B cell (primary cell): Measurements from ENCODE around the gene ABHD6. TPM values are rescaled to one million over a fixed set of nuclear protein-coding genes. Genes with fewer than 3 reads are reported as not detected.

Experiments used
- ATAC-seq: fragments of 200-7000 bp; cut with Tn5 transposase; one replicate; pipeline ENCODE4 v1.10.0; 2021; ENCODE audit warnings: low read depth, mild to moderate bottlenecking, moderate number of reproducible peaks, moderate library complexity
- CTCF ChIA-PET: fragments of 350-600 bp; sonication (Branson Sonifier 250); formaldehyde crosslinking; loops from one replicate; lab custom pipeline; 2021; ENCODE audit warnings: antibody characterized with exemption, inconsistent platforms; lab: Charles Lee
- POLR2A ChIA-PET: fragments of 350-600 bp; sonication (Branson Sonifier 250); formaldehyde crosslinking; loops from one replicate; lab custom pipeline; 2021; ENCODE audit warnings: antibody characterized with exemption; lab: Charles Lee
- DNase-seq: peaks from one replicate; pipeline ENCODE4 v3.0.0; 2013
- H2AFZ ChIP-seq: 2 replicates; pipeline ENCODE4 v1.6.1; 2012; ENCODE audit warnings: mild to moderate bottlenecking, low read depth, low read length; ENCODE audit not compliant: insufficient read depth, poor library complexity, severe bottlenecking
- H3K27ac ChIP-seq, 2 donors: 1 replicate in 1 of 2; 2 replicates in 1 of 2; pipeline ENCODE4 v1.5.1; 2012 to 2013; ENCODE audit warnings: low read length in 2 of 2, mild to moderate bottlenecking in 2 of 2, moderate library complexity in 1 of 2
- H3K27me3 ChIP-seq, 4 experiments: fragments of 200-600 bp in 1 of 4; sonication (generic) in 1 of 4; replicated peaks in 1 of 4; 1 replicate in 2 of 4; 2 replicates in 2 of 4; pipeline versions ENCODE4 v1.6.1 to v1.7.0; 2013 to 2016; ENCODE audit warnings: low read length in 3 of 4, mild to moderate bottlenecking in 2 of 4, mixed read lengths in 1 of 4, moderate library complexity in 1 of 4; ENCODE audit not compliant: insufficient read depth in 4 of 4, control insufficient read depth in 3 of 4; ENCODE audit errors: control extremely low read depth in 1 of 4
- H3K36me3 ChIP-seq, 2 experiments: replicated peaks in 1 of 2; 1 replicate in 1 of 2; 2 replicates in 1 of 2; pipeline versions ENCODE4 v1.6.1 to v1.7.1; 2013; ENCODE audit warnings: low read length in 1 of 2; ENCODE audit not compliant: insufficient read depth in 2 of 2, control insufficient read depth in 1 of 2; ENCODE audit errors: control extremely low read depth in 1 of 2, extremely low read depth in 1 of 2
- H3K4me1 ChIP-seq, 2 donors: fragments of 200-600 bp in 1 of 2; sonication (generic) in 1 of 2; 1 replicate in 1 of 2; 2 replicates in 1 of 2; pipeline versions ENCODE4 v1.5.1 to v1.6.1; 2013 to 2017; ENCODE audit warnings: low read length in 2 of 2; ENCODE audit not compliant: control insufficient read depth in 2 of 2, insufficient read depth in 2 of 2
- H3K4me2 ChIP-seq: replicated peaks from 2 replicates; pipeline ENCODE3; 2012; ENCODE audit warnings: mild to moderate bottlenecking, low read depth, low read length; ENCODE audit not compliant: poor library complexity, severe bottlenecking
- H3K4me3 ChIP-seq, 5 experiments: fragments of 200-600 bp in 1 of 5; sonication (generic) in 1 of 5; 1 replicate in 3 of 5; 2 replicates in 2 of 5; pipeline versions ENCODE4 v1.5.1 to v1.7.0; 2011 to 2016; ENCODE audit warnings: low read length in 4 of 5, mild to moderate bottlenecking in 4 of 5, low read depth in 2 of 5, control low read depth in 1 of 5, moderate library complexity in 1 of 5; ENCODE audit not compliant: insufficient read depth in 1 of 5; ENCODE audit errors: control extremely low read depth in 1 of 5, extremely low read depth in 1 of 5
- H3K79me2 ChIP-seq: fragments of 200-600 bp; sonication (generic); one replicate; pipeline ENCODE4 v1.6.0; 2016; ENCODE audit warnings: low read length; ENCODE audit not compliant: control insufficient read depth, insufficient read depth
- H3K9ac ChIP-seq: fragments of 200-600 bp; sonication (generic); 2 replicates; pipeline ENCODE4 v1.6.1; 2017; ENCODE audit warnings: mild to moderate bottlenecking, low read length, moderate library complexity
- H3K9me3 ChIP-seq, 3 donors: one replicate each; pipeline versions ENCODE4 v1.6.1 to v1.7.1; 2013; ENCODE audit warnings: low read length in 2 of 3; ENCODE audit not compliant: control insufficient read depth in 2 of 3, insufficient read depth in 1 of 3; ENCODE audit errors: control extremely low read depth in 1 of 3
- H4K20me1 ChIP-seq: 2 replicates; pipeline ENCODE4 v1.6.0; 2012; ENCODE audit warnings: mild to moderate bottlenecking, low read length; ENCODE audit not compliant: insufficient read depth, control insufficient read depth, poor library complexity, severe bottlenecking
- H3K27ac Mint-ChIP-seq: one replicate; pipeline ENCODE4 v1.8.0; 2021; ENCODE audit warnings: mixed read lengths
- H3K27me3 Mint-ChIP-seq: one replicate; pipeline ENCODE4 v1.8.0; 2021; ENCODE audit warnings: mixed read lengths
- H3K4me1 Mint-ChIP-seq: one replicate; pipeline ENCODE4 v1.8.0; 2021; ENCODE audit warnings: mixed read lengths
- H3K4me3 Mint-ChIP-seq: one replicate; pipeline ENCODE4 v1.8.0; 2021; ENCODE audit warnings: mixed read lengths
- H3K9me3 Mint-ChIP-seq: one replicate; pipeline ENCODE4 v1.8.0; 2022; ENCODE audit warnings: mixed read lengths; ENCODE audit not compliant: insufficient read depth
- CTCF ChIP-seq: fragments of 200-600 bp; IDR thresholded peaks from one replicate; pipeline ENCODE4 v1.8.0; 2022; ENCODE audit warnings: antibody characterized with exemption, mild to moderate bottlenecking
- EZH2 ChIP-seq: IDR thresholded peaks from 2 replicates; pipeline ENCODE4 v1.6.1; 2012; ENCODE audit warnings: borderline replicate concordance, low read depth, mild to moderate bottlenecking, moderate library complexity, low read length; ENCODE audit not compliant: insufficient read depth, poor library complexity, severe bottlenecking
- intact Hi-C: fragments of 100-400 bp; cut with micrococcal nuclease; formaldehyde crosslinking; loops from one replicate; pipeline ENCODE4 v1.10.0; 2022
- polyA plus RNA-seq: library from polyadenylated mRNA; depleted of rRNA; stranded (reverse); fragments of >200 nt; gene quantifications from 2 replicates; pipeline ENCODE4 v1.2.3, GENCODE V29; 2012
- total RNA-seq, 2 donors: library from RNA; stranded (reverse); fragments of 120-200 nt in 1 of 2; gene quantifications; 1 replicate in 1 of 2; 2 replicates in 1 of 2; pipeline versions ENCODE4 v1.2.3 to v1.2.4, GENCODE V29; 2013 to 2022

Gene ABHD6
- total and polyA plus RNA-seq, 2 donors (not counting 1 experiment from before 2014, with no cell fraction given) = 4.5 to 24.2 TPM

- CTCF ChIA-PET = interaction anchor here (0.6 to 9.6 kb wide), 4 partner anchors 9 to 246 kb away, joined by 3 to 66 read pairs (median 22); no protein-coding TSS in a partner anchor
- Histone ChIP-seq H3K4me2 (peak overlapping the region; percentile 58), H2AFZ (no peak overlapping the region), H4K20me1 (no peaks in the 10 kb centered on the region), H3K9me3 (peaks cover 0 to 25% (median 5%) of the 10 kb centered on the region in 3 donors), H3K9ac (no peak overlapping the region), H3K27ac (peak overlapping the region in 1 of 2 donors; percentile 85), H3K4me1 (peaks cover 69 to 73% of the 10 kb centered on the region in 2 donors), H3K36me3 (no peaks in the 10 kb centered on the region), H3K27me3 (no peaks in the 10 kb centered on the region), H3K4me3 (peak overlapping the region in 1 of 5 experiments; percentile 4), H3K79me2 (no peaks in the 10 kb centered on the region)
- Mint-ChIP-seq H3K9me3 (peaks cover 2% of the 10 kb centered on the region), H3K27ac (peak overlapping the region; percentile 77), H3K4me1 (peaks cover 66% of the 10 kb centered on the region), H3K27me3 (no peaks in the 10 kb centered on the region), H3K4me3 (no peak overlapping the region)
- POLR2A ChIA-PET = no interaction called here
- intact Hi-C loops = no loop called here
- DNase-seq (no peak), ATAC-seq (no peak)
- TF ChIP-seq EZH2 (no peak), CTCF (no peak)
Measured at GRCh38 chr3:58198804-58199203, 38.8 kb upstream of the ABHD6 start.

- Histone ChIP-seq H3K36me3 (no peaks in the 10 kb centered on the region), H3K9me3 (peaks cover 0 to 13% (median 5%) of the 10 kb centered on the region in 3 donors), H3K9ac (peak overlapping the region; percentile 34), H3K4me1 (peaks cover 69 to 74% of the 10 kb centered on the region in 2 donors), H2AFZ (no peak overlapping the region), H3K27me3 (no peaks in the 10 kb centered on the region), H3K79me2 (no peaks in the 10 kb centered on the region), H3K4me2 (peak overlapping the region; percentile 68), H3K27ac (peak overlapping the region; percentile 51 to 57), H4K20me1 (no peaks in the 10 kb centered on the region), H3K4me3 (peak overlapping the region in 3 of 5 experiments; percentile 25 to 43 (median 41))
- TF ChIP-seq EZH2 (no peak), CTCF (no peak)
- H3K9me3 Mint-ChIP-seq = no peaks in the 10 kb centered on the region
- DNase-seq = no peak
- ChIA-PET POLR2A (interaction anchor here (0.5 to 1.4 kb wide), 2 partner anchors 17 to 27 kb away, joined by 5 to 10 read pairs; no protein-coding TSS in a partner anchor), CTCF (interaction anchor here (0.6 to 9.6 kb wide), 7 partner anchors 11 to 106 kb away, joined by 3 to 66 read pairs (median 10); partner anchors contain the start of genes HTD2 and RPP14)
- H3K27ac Mint-ChIP-seq = peak overlapping the region; percentile 87
- peak overlapping the region; percentile 76 for H3K4me3 Mint-ChIP-seq
- H3K27me3 Mint-ChIP-seq = no peaks in the 10 kb centered on the region
- peaks cover 67% of the 10 kb centered on the region for H3K4me1 Mint-ChIP-seq
- no peak for ATAC-seq
- intact Hi-C loops = no loop called here
Measured at GRCh38 chr3:58200121-58200709, 37.4 kb upstream of the ABHD6 start.
